Kidney epithelial cell (primary cell): ENCODE data around the gene OR2Y1. TPM values are rescaled to one million over a fixed set of nuclear protein-coding genes. Genes with fewer than 3 reads are reported as not detected.

Source experiments
- DNase-seq: peaks from one replicate; pipeline ENCODE4 v3.0.0-alpha.2; 2010; ENCODE audit warnings: low read depth
- H3K27me3 ChIP-seq: 2 replicates; pipeline ENCODE4 v1.6.0; 2011; ENCODE audit warnings: low read length; ENCODE audit not compliant: control insufficient read depth, insufficient read depth
- H3K36me3 ChIP-seq: 2 replicates; pipeline ENCODE4 v1.5.1; 2011; ENCODE audit warnings: low read length; ENCODE audit not compliant: control insufficient read depth, insufficient read depth
- H3K4me3 ChIP-seq: 2 replicates; pipeline ENCODE4 v1.5.1; 2011; ENCODE audit warnings: low read depth, mild to moderate bottlenecking, control low read depth, low read length
- CTCF ChIP-seq: IDR thresholded peaks from 2 replicates; pipeline ENCODE4 v1.5.1; 2011; ENCODE audit warnings: mild to moderate bottlenecking, moderate library complexity, low read length, control low read depth, inconsistent platforms; ENCODE audit not compliant: insufficient read depth, poor library complexity, severe bottlenecking
- total RNA-seq: library from RNA; depleted of rRNA; stranded (reverse); fragments of >200 nt; gene quantifications from 2 replicates; pipeline ENCODE4 v1.2.3, GENCODE V29; 2015

Gene OR2Y1
- total RNA-seq, 1 donor from 2014 or later, result not detected

- Histone ChIP-seq H3K36me3 (no peaks in the 10 kb centered on the region), H3K4me3 (no peak overlapping the region), H3K27me3 (no peaks in the 10 kb centered on the region)
- no peak for TF ChIP-seq CTCF
- no peak for DNase-seq
Measured at GRCh38 chr5:180777475-180777874, 37.6 kb upstream of the OR2Y1 start.

- Histone ChIP-seq H3K27me3 (no peaks in the 10 kb centered on the region), H3K36me3 (no peaks in the 10 kb centered on the region), H3K4me3 (no peak overlapping the region)
- TF ChIP-seq CTCF, result no peak
- no peak for DNase-seq
Measured at GRCh38 chr5:180776376-180776775, 36.5 kb upstream of the OR2Y1 start.

GRCh38 chr5:180775624-180776023 lies 35.8 kb upstream of the OR2Y1 start:
- Histone ChIP-seq H3K27me3 (no peaks in the 10 kb centered on the region), H3K36me3 (no peaks in the 10 kb centered on the region), H3K4me3 (no peak overlapping the region)
- DNase-seq, result no peak
- TF ChIP-seq CTCF, result no peak

GRCh38 chr5:180771839-180772238 lies 32.0 kb upstream of the OR2Y1 start:
- no peak overlapping the region for H3K4me3 ChIP-seq
- H3K27me3 ChIP-seq, result no peaks in the 10 kb centered on the region
- H3K36me3 ChIP-seq, result no peaks in the 10 kb centered on the region
- TF ChIP-seq CTCF, result no peak
- no peak for DNase-seq

- Histone ChIP-seq H3K27me3 (no peaks in the 10 kb centered on the region), H3K4me3 (no peak overlapping the region), H3K36me3 (no peaks in the 10 kb centered on the region)
- DNase-seq, result no peak
- no peak for TF ChIP-seq CTCF
Measured at GRCh38 chr5:180769821-180770220, 30.0 kb upstream of the OR2Y1 start.

GRCh38 chr5:180755601-180756000 lies 15.7 kb upstream of the OR2Y1 start:
- TF ChIP-seq CTCF, result no peak
- Histone ChIP-seq H3K27me3 (no peaks in the 10 kb centered on the region), H3K4me3 (no peak overlapping the region), H3K36me3 (no peaks in the 10 kb centered on the region)
- DNase-seq, result no peak
